GM12873 (cell line): ENCODE measurements around the gene LARP6.

Experiments
- CTCF ChIP-seq: IDR thresholded peaks from 2 replicates; pipeline ENCODE4 v1.5.1; 2012; ENCODE audit warnings: low read depth, mild to moderate bottlenecking, moderate library complexity, low read length, control low read depth; ENCODE audit not compliant: insufficient read depth; ENCODE audit errors: missing control alignments

The LARP6 gene

GRCh38 chr15:70832176-70832575 lies 21.8 kb downstream of the LARP6 start:
- no peak for TF ChIP-seq CTCF

- no peak for TF ChIP-seq CTCF
Measured at GRCh38 chr15:70831094-70831911, 22.7 kb downstream of the LARP6 start.

- no peak for TF ChIP-seq CTCF
Measured at GRCh38 chr15:70830615-70831014, 23.3 kb downstream of the LARP6 start.

- no peak for TF ChIP-seq CTCF
Measured at GRCh38 chr15:70829371-70830166, 24.4 kb downstream of the LARP6 start.

- TF ChIP-seq CTCF, result no peak
Measured at GRCh38 chr15:70827721-70828120, 26.2 kb downstream of the LARP6 start.

- TF ChIP-seq CTCF, result no peak
Measured at GRCh38 chr15:70826634-70827033, 27.3 kb downstream of the LARP6 start.

GRCh38 chr15:70825841-70826240 lies 28.1 kb downstream of the LARP6 start:
- TF ChIP-seq CTCF, result no peak
